Posterior vena cava (tissue), 2 donors: Measurements from ENCODE around the gene CCDC102B. TPM values are rescaled to one million over a fixed set of nuclear protein-coding genes. Genes with fewer than 3 reads are reported as not detected.
"Not testable (repeated sequence)": the region's sequence is repeated elsewhere in the genome, so short reads cannot be mapped to it uniquely, and the experiment has no call there.

ENCODE experiments used
- DNase-seq: peaks from one replicate; pipeline ENCODE4 v3.0.0-alpha.2; 2020; ENCODE audit warnings: low spot score
- intact Hi-C, 2 donors: fragments of 100-400 bp; cut with DNase I; formaldehyde crosslinking; loops; one replicate each; pipeline versions ENCODE4 v1.14.1 to v1.14.2; 2022 to 2023
- total RNA-seq, 2 donors: library from RNA; stranded (reverse); fragmentation: NEBNext Ultra II Directional; extraction: Animal tissue kit (Norgen Biotek cat#: 25700); gene quantifications; one replicate each; pipeline ENCODE4 v1.2.1, GENCODE V29; 2021
- donor health status: DM: yes; HTN: yes; CAD: no.
- donor health status: DM: yes; HTN: yes; CAD: no.

The CCDC102B gene
- total RNA-seq, 2 donors from 2014 or later: 10.4 to 22.7 TPM

- DNase-seq: no peak
- intact Hi-C loops: no loop called here
Observed at GRCh38 chr18:68944826-68945225, 146.9 kb downstream of the CCDC102B start.

GRCh38 chr18:68948622-68949021 lies 150.7 kb downstream of the CCDC102B start:
- intact Hi-C loops: no loop called here
- DNase-seq: no peak

- DNase-seq: no peak
Observed at GRCh38 chr18:68954738-68955137, 156.9 kb downstream of the CCDC102B start.

DNA sequence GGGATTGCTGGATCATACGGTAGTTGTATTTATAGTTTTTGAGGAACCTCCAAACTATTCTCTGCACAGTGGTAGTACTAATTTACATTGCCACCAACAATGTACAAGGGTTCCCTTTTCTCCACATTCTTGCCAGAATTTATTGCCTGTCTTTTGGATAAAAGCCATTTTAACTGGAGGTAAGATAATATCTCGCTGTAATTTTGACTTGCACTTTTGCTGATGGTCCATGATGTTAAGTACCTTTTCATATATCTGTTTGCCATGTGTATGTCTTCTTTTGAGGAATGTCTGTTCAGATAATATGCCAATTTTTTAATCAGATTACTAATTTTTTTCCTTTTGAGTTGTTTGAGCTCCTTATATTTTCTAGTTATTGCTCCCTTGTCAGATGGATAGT lies 158.8 kb downstream of the CCDC102B start:
- no peak for DNase-seq
- intact Hi-C loops: no loop called here

More at GRCh38 chr18:68954738-68955137, 156.9 kb downstream of the CCDC102B start:
- intact Hi-C loops: no loop called here

GRCh38 chr18:68960355-68960754 lies 162.5 kb downstream of the CCDC102B start:
- intact Hi-C loops: no loop called here
- DNase-seq: no peak

GRCh38 chr18:68962623-68963022 lies 164.7 kb downstream of the CCDC102B start:
- no peak for DNase-seq
- intact Hi-C loops: no loop called here

GRCh38 chr18:68965817-68966216 lies 167.9 kb downstream of the CCDC102B start:
- intact Hi-C loops: no loop called here
- DNase-seq: no peak

- intact Hi-C loops: no loop called here
- no peak for DNase-seq
Observed at GRCh38 chr18:68969027-68969426, 171.1 kb downstream of the CCDC102B start.

- intact Hi-C loops: no loop called here
- DNase-seq: no peak
Observed at GRCh38 chr18:68972176-68972575, 174.3 kb downstream of the CCDC102B start.

DNA sequence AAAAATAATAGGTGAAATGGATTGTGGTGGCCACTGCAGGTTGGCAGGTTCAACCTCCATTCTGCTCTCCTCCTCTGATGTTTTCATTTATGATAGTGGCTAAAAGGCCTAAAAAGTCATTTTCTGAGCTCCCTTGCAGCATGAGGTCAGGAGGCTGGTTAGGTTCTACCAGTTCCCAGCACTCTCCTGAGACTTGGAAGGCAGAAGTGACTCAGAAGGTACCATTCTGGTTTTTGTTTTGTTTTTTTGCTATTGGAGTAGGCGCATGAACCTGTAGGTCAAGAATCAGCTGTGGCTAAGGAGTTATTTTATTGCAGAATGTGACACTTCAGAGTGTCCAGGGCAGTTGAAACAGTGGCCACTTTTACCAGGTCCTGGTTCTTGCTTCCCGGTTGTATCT lies 181.9 kb downstream of the CCDC102B start:
- intact Hi-C loops: no loop called here

DNA sequence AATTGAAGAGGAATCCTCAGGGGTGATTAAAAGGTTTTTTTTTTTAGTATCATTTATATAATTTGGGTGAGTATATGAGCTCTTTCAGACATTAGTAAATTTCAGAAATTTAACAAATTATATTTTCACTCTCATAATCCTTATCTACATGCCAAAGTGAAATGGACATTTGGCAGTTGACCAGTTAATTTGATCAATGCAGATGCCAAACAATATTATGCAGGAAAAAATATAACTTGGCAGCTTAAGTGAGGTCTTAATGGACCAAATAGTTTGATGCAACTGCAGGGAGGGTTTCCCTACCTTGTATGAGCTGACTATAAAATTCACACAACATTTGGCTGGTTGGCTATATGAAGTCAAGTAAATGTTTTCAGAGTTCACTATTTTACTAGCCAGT lies 185.2 kb downstream of the CCDC102B start:
- intact Hi-C loops: no loop called here
- DNase-seq: no peak

More for the DNA sequence above, 181.9 kb downstream of the CCDC102B start:
- DNase-seq: no peak

- DNase-seq: no peak
- intact Hi-C loops: no loop called here
Observed at GRCh38 chr18:68984342-68984741, 186.5 kb downstream of the CCDC102B start.

DNA sequence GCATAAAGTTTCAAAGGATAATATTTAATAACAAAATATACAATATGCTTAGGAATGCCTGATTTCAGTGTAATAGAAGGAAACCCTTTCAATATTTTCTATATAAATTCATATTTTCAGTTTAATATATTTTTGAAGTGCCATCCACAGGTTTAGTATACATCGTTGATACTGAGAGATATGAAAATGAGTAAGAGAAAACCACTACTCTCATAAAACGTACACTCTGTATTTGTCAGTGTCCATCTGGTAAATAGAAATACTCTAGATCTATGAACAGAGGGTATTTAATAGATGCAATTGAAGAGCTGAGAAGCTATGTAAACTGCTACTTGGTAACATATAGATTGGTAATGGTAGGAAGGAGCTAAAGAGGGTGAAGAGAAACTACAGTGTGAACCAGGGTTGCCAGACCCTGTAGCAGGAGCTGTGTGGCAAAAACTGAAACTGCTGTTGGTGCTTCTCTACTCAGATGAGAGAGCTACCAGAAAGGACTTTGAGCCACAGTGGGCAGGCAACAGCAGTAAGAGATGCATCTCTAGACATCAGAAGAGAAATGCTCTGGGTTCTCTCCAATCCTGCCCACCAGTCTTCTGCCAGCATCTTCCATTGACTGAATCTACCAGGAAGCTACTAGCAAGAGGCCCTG lies 187.4 kb downstream of the CCDC102B start:
- intact Hi-C loops: no loop called here
- DNase-seq: no peak

- DNase-seq: no peak
- intact Hi-C loops: no loop called here
Observed at GRCh38 chr18:68991286-68991685, 193.4 kb downstream of the CCDC102B start.

GRCh38 chr18:68992719-68993482 lies 195.0 kb downstream of the CCDC102B start:
- no peak for DNase-seq
- intact Hi-C loops: no loop called here

DNA sequence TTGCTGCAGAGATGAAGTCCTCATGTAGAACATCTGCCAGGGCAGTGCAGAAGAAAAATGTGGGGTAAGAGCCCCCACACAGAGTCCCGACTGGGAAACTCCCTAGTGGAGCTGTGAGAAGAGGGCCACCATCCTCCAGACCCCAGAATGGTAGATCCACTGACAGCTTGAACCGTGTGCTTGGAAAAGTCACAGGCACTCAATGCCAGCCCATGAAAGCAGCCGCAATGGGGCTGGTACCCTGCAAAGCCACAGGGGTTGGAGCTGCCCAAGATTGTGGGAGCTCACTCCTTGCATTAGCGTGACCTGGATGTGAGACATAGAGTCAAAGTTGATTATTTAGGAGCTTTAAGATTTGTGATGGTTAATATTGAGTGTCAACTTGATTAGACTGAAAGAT lies 197.8 kb downstream of the CCDC102B start:
- DNase-seq: no peak
- intact Hi-C loops: no loop called here

GRCh38 chr18:68997845-68998244 lies 200.0 kb downstream of the CCDC102B start:
- DNase-seq: no peak
- intact Hi-C loops: no loop called here

GRCh38 chr18:69000366-69000765 lies 202.5 kb downstream of the CCDC102B start:
- intact Hi-C loops: no loop called here
- no peak for DNase-seq

GRCh38 chr18:69002233-69002632 lies 204.4 kb downstream of the CCDC102B start:
- no peak for DNase-seq
- intact Hi-C loops: no loop called here

DNA sequence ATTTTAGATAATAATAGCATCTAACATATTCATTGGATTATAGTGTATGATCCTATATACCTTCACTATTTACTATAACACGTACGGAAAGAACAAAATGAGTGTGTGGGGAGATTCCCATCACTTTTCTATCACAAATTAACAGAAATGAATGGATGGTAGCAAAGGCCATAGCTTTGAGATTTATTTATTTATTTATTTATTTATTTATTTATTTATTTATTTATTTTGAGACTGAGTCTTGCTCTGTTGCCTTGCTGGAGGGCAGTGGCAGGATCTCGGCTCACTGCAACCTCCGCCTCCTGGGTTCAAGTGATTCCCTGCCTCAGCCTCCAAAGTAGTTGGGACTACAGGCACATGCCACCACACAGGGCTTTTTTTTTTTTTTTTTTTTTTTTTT lies 208.3 kb downstream of the CCDC102B start:
- intact Hi-C loops, DNase-seq: not testable (repeated sequence)

- intact Hi-C loops: no loop called here
- no peak for DNase-seq
Observed at GRCh38 chr18:69008538-69008937, 210.7 kb downstream of the CCDC102B start.
